CD4-positive, alpha-beta T cell treated with Interleukin-4 for 1 hour (primary cell): ENCODE results near the gene SORCS2.

Source experiments
- DNase-seq, 2 donors: peaks; one replicate each; pipeline ENCODE4 v3.0.0-alpha.2; 2020 to 2022

The SORCS2 gene

GRCh38 chr4:7328913-7329638 lies 136.7 kb downstream of the SORCS2 start:
- no peak for DNase-seq

- DNase-seq = no peak
These were observed 137.8 kb downstream of the SORCS2 start for GRCh38 chr4:7330031-7330596.

- DNase-seq = no peak
These were observed 138.7 kb downstream of the SORCS2 start for GRCh38 chr4:7330811-7331681.

- DNase-seq = no peak
These were observed 139.3 kb downstream of the SORCS2 start for GRCh38 chr4:7331682-7332000.

GRCh38 chr4:7332216-7333023 lies 140.1 kb downstream of the SORCS2 start:
- DNase-seq = no peak

- no peak for DNase-seq
These were observed 140.9 kb downstream of the SORCS2 start for GRCh38 chr4:7333024-7333780.

- DNase-seq = no peak
These were observed 141.6 kb downstream of the SORCS2 start for GRCh38 chr4:7333801-7334421.

- DNase-seq = no peak
These were observed 142.4 kb downstream of the SORCS2 start for GRCh38 chr4:7334521-7335275.

- DNase-seq = peak; percentile 30 to 33
These were observed 143.2 kb downstream of the SORCS2 start for GRCh38 chr4:7335344-7336066.

GRCh38 chr4:7336067-7336569 lies 143.8 kb downstream of the SORCS2 start:
- DNase-seq = no peak

- DNase-seq = no peak
These were observed 144.4 kb downstream of the SORCS2 start for GRCh38 chr4:7336732-7337131.

GRCh38 chr4:7337196-7338058 lies 145.1 kb downstream of the SORCS2 start:
- DNase-seq = no peak

GRCh38 chr4:7338059-7338452 lies 145.7 kb downstream of the SORCS2 start:
- DNase-seq = no peak

- DNase-seq = no peak
These were observed 146.7 kb downstream of the SORCS2 start for GRCh38 chr4:7338876-7339623.

- DNase-seq = no peak
These were observed 147.6 kb downstream of the SORCS2 start for GRCh38 chr4:7339751-7340552.

GRCh38 chr4:7340553-7341433 lies 148.5 kb downstream of the SORCS2 start:
- no peak for DNase-seq
